Stimulated activated CD8-positive, alpha-beta memory T cell treated with anti-CD3 and anti-CD28 coated beads, Interleukin-15, amount 100 ng/mL, for 48 hours (primary cell): ENCODE measurements around the gene FREM2.

Experiments used
- DNase-seq, 2 donors: peaks; one replicate each; pipeline ENCODE4 v3.0.0-alpha.2; 2020; ENCODE audit warnings: low read depth in 2 of 2

Gene FREM2

GRCh38 chr13:38686577-38687245 lies at the start of gene FREM2:
FREM2 (plus strand) TSS chr13:38687077; CDS start chr13:38687345, 268 bp downstream.
- no peak for DNase-seq

GRCh38 chr13:38637576-38637975 lies 49.3 kb upstream of the FREM2 start:
- no peak for DNase-seq

DNA sequence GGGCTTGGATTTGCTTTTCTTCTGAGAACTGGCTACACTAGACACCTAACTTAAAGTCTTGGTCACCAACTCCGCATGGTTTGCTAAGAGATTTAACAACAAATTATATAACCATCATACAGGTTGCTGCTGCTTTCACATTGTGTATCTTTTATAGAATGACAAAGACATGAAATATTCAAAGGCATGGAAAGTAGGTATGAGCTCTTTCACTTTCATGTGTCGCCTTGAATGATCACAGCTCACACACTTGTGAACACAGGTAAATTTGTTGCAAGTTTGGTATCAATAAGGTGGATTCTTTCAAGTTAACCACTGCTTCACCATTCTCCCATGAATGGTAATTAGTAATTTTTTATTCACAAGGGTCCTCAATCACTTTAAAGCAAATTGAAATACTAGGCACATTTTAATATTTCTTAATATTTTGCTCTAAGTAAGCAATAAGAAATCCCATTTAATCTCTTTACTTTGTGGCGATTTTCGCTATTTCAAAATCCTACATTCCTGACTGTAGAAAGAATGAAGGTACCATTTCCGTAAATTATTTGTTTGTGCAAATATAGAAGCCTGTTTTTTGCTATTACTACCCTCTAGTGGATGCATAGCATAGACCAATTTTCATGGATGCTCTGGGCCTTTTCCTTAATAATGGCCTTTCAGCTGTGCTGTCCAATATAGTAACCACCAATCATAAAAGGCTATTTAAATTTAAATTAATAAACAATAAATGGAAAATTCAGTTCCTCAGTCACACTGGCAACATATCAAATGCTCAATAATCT lies 45.5 kb upstream of the FREM2 start:
- DNase-seq = no peak

DNA sequence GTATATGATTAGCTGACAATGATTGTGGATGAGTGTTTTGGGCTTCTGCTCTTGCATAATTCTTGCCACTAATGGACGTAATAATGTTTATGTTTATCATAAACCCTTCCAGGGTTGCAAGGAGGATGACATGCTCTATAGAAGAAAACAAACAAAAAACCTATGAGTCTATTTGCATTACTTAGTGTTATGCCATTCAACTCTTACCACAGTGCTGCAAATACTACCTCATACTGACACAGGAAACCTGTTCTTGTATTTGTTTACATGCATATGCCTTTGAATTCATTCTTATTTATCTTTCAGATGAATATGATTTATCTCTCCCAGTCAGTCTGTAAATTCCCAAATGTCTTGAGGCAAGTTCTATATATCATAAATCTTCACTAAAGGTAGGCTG lies 39.6 kb upstream of the FREM2 start:
- DNase-seq = no peak

DNA sequence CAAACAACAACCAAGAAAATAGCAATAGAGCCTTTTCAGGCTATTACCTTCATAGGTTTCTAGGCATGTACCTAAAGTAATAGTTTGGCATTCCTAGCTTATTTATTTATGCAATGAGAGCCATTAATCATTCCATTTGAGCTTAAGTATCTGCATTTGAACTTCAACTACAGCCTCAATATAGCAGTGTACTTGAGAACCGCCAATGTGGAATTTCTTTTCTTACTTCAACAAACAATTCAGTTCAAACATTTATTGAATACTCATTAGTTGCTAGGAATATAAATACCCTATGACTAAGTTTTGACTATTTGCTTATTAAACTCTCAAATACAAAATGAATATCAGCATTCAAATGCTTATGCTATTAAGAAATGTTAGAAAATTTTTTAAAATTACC lies 38.0 kb upstream of the FREM2 start:
- DNase-seq = no peak

DNA sequence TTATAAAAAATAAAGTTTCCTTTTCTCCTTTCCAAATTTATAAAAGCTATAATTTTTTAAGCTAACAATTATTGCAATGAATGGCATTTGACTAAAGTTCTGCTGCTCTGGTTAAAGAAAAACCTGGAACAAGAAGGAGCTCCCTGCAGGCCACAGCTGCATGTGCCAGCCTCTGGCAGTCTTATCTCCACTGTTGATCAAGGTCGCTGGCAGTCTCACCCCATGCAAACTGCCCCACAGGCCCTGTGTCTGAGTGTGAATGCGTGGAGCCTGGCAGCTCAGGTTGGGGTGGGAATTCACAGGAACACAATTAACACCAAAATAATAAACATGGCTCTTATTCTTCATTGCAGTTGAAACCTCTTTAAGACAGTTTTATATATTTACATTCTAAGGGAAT lies 30.2 kb upstream of the FREM2 start:
- DNase-seq = no peak

GRCh38 chr13:38657191-38657590 lies 29.7 kb upstream of the FREM2 start:
- no peak for DNase-seq

DNA sequence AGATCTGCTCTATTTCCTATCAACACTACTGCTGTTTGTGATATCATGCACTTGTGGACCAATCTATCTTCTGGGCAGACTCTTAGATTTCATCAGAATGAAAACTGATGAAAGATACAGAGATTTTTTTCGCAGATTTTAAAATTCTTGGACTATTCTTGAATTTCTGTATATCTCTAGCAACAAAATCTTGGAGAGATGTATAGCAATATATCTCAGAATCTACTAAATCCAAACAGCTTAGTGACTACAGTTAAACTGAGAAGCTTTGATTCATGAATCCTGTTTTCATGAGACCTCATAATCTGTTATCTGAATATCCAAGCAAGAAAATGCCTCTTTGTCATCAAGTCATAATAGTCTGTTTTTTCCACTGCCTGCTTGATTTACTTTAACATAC lies 28.0 kb upstream of the FREM2 start:
- no peak for DNase-seq

DNA sequence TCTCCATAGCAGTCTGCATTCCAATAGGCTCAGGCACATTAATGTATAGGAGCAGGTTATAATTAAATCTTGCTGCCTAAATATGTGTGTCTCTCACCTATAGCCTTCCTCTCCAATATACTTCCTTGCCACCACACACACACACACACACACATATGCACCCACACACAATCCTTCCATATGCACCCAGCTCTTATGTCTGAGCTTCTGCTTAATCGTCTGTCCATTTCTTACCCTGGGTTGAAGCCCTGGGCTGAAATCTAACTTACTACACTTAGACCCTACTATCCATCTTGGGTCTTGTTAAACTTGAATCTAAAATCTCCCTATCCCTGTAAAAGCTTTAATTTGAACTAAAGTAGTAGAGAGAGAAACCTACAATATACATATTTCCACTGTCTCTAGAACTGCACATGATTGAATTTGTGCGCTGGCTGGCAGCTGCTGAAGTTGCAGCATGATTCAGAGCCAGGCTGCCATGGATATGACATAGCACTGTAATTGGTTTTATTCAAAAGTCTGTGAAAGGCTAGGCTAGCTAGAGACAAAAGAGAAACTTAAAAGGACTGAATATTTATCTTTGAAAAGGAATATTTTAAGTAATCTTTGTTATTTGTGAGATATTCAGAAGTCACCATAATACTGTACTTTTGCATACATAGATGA lies 25.7 kb upstream of the FREM2 start:
- DNase-seq = no peak

DNA sequence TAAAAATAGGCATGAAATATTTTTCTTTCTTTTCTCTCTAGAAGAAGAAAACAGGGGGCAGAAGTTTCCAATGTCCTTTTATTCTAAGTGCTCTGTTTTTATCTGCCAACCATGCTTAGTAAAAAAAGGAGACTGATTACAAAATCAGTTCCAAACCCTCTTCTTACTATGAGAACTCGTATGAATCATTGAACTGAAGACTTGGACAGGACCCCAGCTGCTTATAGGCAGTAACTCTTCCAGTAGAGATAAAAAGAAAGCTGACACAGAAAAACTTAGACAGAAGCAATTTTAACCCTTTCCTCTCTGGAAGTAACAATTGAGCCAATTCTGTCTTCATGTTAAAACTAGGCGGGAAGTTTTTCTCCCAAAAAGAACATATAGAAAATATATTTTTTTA lies 24.5 kb upstream of the FREM2 start:
- DNase-seq = no peak

DNA sequence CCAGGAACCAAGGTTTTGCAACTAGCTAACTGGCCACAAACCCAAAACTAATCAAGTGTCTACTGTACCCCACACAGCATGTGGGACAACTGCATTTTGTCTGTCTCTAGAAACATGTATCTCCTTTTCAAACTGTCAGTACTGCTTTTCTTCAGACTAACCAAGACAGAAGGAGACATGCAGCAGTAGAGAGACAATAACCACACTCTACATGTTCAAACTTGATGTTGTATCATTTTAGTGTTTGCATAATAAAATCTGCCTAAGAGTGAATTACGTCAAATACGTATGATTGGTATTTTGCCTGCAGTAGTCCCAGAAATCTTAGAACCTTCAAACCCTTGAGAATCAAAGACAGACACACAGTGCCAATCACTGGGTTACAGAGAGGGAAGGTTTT lies 22.0 kb upstream of the FREM2 start:
- DNase-seq = no peak

- no peak for DNase-seq
Observed at GRCh38 chr13:38667526-38668109, 19.3 kb upstream of the FREM2 start.

DNA sequence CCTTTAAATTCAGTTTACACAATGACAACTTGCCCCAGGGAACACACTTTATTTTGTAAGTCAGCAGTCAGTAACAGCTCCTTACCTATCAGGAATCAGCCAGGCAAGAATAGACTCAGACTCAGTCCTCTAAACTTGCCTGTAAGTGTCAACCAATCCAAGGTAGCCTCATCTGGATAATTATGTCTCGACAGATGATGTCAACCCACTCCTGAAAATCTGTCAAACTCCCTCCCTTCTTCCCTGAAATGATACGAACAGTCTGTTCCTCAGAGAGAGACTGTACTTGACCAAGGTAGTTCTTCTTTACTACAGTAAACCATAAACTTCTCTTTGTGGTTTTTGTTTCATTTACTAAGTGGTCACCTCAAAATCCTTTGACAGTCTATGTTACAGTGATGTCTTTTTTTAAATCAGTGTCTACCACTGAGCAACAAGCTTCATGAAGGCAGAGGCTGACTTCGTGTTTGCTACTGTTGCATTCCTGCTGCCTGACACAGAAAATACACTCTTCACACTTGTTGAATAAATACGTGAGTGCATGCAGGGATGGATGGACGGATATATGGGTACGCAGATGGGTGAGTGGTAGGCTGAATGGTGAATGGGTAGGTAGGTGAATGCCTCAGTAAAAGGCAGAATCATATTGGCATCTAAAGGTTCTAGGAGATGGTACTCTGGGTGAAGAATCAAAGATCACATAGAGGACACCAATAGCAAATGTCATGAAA lies 17.5 kb upstream of the FREM2 start:
- no peak for DNase-seq

DNA sequence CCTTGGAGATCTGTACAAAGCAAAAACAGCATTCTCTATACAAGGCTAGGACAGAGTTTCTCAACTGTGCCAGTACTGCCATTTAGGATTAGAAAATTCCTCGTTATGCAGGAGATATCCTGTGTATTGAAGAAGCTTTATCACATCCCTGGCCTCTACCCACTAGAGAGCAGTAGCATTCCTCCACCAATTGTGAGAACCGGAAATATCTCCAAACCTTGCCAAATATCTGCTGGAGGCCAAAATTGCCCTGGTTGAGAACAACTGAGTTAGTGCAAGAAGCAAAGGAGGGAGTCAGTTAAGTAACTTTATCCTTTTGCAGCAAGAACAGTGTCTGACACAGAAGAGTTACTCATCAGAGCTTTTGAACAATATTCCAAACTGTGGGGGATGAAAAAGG lies 16.2 kb upstream of the FREM2 start:
- DNase-seq = no peak

DNA sequence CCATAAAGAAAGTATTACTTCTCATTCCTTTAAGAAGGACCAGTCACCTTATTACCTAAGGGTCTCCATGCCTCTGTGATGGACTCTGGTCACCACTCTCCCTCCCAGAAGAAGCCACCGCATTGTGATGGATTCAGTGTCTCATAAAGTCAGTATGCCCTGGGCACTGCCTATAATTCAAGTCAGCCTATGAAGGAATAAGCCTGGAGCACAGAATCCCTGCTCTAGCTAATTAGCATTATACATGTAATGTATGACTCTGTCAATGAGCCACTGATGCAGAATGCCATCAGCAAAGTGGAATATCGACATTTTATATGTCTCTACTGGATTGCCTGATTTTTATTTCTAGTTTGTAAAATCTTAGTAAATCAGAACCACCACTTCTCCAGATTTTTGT lies 14.9 kb upstream of the FREM2 start:
- DNase-seq = no peak

DNA sequence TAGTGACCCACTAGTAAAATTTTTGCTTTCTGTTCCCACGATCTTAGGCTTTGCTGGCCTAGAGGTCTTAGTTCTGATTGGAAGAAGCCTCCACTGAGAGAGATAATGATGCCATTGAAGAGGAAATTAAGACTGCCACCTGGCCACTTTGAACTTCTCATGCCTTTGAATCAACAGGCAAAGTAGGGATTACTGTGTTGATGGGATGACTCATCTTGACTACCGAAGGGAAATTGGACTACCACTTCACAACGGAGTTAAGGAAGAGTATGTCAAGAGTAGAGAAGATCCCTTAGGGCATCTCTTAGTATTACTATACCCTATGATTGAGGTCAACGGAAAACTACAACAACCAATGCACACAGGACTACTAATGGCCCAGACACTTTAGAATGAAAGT lies 12.7 kb upstream of the FREM2 start:
- no peak for DNase-seq

DNA sequence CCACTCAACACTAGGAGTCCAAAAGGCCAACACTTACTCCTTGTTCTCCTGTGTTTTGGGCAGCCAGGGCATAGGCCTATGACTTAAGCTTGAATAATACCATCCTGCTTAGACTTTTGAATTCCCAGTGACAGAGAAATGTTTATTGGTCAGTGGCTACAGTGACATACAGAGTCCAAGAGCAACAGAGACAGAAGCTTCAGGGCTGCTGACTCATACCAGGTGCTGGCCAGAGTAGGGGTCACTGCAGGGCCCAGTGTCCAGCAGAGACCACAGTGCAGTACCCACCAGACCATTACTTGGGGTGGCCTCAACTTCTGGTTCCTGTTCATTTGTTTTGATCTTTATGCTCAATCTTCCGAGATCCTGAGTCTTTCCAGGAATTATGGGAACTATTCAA lies 6.0 kb upstream of the FREM2 start:
- no peak for DNase-seq

- no peak for DNase-seq
Observed at GRCh38 chr13:38684714-38685113, 2.2 kb upstream of the FREM2 start.

- DNase-seq = no peak
Observed at GRCh38 chr13:38685431-38685830, 1.4 kb upstream of the FREM2 start.

- DNase-seq = no peak
Observed at GRCh38 chr13:38685974-38686576, 802 bp upstream of the FREM2 start.
